ENCODE measurements around the gene ADPRHL1. TPM values are rescaled to one million over a fixed set of nuclear protein-coding genes. Genes with fewer than 3 reads are reported as not detected.
A peak's percentile ranks its signal among the peaks of the same experiment; 100 is the strongest.
"Not testable (repeated sequence)": the region's sequence is repeated elsewhere in the genome, so short reads cannot be mapped to it uniquely, and the experiment has no call there.

ADPRHL1 gene
- total RNA-seq, 1 experiment from 2014 or later = 3.3 TPM

DNA sequence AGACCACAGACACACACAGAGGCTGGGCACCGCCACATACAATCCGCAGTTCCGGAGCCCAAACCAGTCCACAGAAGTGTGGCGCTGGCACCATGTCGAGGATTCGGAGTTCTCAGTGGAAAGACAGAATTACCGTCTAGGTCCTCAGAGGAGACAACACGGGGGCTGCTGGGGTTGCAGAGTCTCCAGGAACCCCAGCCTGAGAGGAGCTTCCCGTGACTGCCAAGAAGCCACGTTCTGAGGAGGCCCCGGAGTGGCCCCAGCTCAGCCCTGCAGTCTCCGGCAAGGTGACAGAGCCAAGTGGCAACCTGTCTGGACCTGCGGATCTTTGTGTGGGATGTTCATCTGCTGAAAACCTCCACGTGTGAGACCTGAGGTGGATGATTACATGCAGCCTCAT lies 7.3 kb upstream of the ADPRHL1 start:
- in situ Hi-C loops (cut with HindIII; ENCODE audit: low sequenced_read_pairs) = no loop called here
- no peak for DNase-seq (ENCODE audit: low spot score)

DNA sequence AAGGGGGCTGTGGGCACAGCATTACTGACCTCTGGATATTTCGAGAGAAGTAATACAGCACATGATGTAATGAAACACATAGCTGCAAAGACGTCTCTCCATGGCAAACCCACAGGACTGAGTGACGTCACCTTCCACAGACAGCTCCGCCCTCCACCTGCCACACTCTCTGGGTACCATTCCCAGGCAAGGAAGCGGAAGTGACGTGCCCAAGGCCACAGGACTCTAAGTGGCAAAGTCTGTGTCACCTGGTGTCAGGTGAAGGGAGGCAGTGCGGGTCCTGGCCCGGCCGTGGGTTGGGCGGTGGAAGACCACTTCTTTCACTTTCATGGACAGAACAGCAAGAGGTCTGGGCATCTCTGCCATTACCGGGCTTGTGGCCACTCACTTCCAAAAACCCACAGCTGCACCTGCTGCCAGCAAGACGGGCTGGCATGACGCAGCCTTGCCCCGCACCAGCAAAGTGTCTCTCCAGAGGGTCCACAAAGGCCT lies 6.8 kb upstream of the ADPRHL1 start:
- DNase-seq (ENCODE audit: low spot score) = no peak
- in situ Hi-C loops (cut with HindIII; ENCODE audit: low sequenced_read_pairs) = no loop called here

DNA sequence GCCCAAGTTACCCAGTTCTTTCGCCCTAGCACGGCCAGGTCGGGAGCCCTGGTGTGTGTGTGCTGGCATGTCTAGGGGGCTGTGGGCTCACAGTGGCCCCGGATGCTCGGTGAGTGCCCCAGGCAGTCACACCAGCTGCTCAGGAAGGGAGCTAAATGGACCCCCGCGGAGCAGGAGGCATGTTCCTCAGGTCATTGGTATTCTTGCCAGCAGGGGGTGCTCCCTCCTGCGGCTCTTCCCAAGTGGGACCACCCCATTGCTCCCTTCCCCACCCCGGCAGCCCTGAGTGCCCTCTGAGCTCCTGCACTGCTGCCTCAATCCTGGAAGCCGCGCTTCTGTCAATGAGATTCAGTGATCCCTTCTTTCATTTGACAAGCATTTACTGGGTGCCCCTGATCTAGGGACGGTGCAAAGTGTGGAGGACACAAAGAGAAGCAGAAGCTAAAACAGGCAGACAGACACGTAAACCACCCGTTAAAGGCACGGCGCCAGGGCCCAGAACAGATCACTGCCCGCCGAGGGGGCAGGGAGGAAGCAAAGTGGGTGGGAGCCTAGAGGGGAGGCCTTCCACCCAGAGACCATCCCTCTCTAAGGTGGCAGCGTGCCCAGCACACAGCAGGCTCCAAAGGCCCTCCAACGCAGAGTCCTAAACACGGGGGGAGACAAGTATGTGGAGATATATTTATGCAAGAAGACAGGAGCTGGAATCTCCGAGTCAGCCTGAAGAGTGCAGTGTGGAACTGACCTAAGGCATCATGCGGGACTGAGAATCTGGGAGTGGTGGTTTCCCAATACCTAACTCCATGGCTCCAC lies 5.2 kb upstream of the ADPRHL1 start:
- in situ Hi-C loops (cut with HindIII; ENCODE audit: low sequenced_read_pairs) = no loop called here
- no peak for DNase-seq (ENCODE audit: low spot score)

DNA sequence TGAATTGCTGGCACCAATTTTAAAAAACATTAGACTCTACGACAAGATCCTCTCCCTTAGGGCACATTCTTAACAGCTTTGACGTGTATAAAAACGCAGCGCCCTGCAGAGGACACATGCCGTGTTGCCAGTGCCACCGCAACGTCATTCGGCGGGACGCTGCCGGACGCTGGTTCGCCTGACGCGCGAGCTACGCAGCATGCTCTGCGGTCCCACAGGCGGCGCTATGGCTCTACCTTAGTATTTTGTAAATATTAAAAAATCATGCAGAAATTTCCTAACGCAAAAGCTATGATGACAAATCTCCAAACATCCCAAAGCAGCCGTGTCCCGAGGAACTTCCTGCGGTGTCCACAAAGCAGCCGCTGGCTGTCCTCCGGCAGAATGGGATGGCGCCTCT lies 4.2 kb upstream of the ADPRHL1 start:
- DNase-seq (ENCODE audit: low spot score) = no peak

DNA sequence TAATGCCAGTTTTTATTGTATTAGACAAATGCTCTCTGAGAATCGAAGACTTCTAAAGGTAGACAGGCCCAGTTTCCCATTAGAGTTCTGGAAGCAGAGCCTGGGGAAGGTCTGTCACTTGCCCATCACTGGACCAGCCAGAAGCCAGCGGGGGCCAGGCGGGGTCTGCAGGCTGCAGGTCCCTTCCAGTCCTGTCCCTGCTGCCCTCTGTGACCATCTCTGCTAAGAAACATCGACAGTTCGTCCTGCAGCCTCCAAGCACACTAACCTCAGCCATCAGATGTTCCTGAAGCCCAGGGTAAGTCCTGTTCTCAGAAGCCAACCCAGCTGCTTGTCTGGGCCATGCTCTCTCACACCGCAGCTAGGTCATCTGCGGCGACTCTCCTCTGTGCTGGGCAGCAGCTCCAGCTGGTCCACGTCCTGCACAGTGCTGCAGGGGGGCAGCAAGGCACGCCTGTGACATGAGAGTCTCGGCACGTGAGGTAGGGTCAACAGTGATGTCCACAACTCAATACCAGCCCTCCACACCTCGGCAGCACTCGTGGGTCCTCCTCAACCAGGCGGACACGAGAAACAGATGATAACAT lies 2.9 kb upstream of the ADPRHL1 start:
- in situ Hi-C loops (cut with HindIII; ENCODE audit: low sequenced_read_pairs) = no loop called here
- DNase-seq (ENCODE audit: low spot score) = no peak

More for the DNA sequence above, 4.2 kb upstream of the ADPRHL1 start:
- in situ Hi-C loops (cut with HindIII; ENCODE audit: low sequenced_read_pairs) = no loop called here

DNA sequence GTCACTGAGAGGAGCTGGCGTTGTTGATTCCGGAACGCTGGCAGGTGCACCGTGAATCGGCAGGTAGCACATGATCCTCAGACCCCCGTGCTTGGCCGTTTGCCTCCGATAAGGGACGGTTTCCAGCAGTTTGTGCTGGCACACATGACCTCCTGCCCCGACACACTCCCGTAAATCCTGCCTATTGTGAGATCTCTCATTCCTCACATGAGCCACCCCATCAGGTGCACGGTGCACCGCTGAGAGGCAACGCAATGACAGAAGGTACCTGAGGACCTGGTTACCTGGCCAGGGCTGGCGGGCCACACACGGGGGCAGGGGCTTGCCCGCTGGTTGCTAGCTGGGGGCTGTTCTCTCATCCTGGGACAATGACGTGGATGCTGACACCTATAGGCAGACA lies 2.1 kb upstream of the ADPRHL1 start:
- DNase-seq (ENCODE audit: low spot score) = peak; percentile 50
- in situ Hi-C loops (cut with HindIII; ENCODE audit: low sequenced_read_pairs) = no loop called here

DNA sequence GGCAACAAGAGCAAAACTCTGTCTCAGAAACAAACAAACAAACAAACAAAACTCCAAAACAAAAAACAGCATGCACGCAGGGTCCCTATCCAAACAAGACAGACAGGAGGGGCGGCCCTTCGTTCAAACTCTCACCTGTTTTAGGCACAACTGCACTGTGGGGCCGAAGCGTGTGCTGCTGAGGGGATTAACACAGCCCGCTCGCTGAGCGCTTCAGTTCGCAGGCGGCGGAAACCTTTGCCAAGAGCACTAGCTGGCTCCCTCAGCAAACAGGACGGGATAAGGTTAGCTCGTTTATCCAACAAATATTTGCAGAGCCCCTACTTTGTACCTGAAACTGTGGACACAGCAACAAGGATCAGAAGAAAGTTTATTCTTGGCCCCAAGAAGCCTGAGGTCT lies 1.6 kb upstream of the ADPRHL1 start:
- DNase-seq (ENCODE audit: low spot score) = peak; percentile 68
- in situ Hi-C loops (cut with HindIII; ENCODE audit: low sequenced_read_pairs) = no loop called here

DNA sequence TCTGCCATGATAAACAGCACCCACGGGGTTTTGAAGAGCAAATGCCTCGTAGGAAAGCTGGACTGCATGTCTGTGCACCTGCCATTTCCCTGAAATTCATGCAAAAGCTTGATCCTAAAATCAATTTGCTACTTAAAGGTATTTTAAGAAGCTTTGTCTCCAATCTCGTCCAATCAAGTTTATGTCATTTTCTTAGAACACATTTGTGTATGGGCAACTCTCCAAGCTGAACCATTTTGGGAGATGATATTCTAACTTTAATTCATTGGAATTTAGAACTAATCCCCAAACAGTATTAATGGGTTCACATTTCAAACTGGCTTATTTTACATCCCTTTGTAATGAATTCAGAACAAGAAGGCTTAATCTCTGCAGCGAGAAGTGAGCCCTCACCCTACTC lies 822 bp downstream of the ADPRHL1 start:
- DNase-seq (ENCODE audit: low spot score) = no peak
- in situ Hi-C loops (cut with HindIII; ENCODE audit: low sequenced_read_pairs) = no loop called here

DNA sequence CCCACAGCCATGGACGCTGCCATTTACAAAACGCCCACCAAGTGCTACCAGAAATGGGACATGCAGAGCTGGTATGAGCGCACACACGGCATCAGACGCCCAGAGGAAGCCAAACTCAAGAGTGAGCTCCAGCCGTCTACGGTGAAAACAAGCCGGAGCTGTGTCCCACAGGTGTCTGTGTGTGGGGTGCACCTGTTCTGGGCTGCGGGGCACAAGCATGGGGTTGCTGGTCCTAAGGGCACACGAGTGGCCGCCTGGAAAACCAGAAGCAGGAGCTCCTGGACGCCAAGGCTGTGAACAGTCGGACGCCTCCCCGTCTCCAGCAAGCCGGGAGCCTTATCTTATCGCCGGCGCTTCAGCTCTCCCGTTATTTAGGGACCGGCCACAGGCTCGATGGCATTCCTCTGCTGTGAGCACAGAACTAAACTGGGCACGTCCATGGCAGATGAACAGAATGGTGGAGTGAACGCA lies 1.3 kb downstream of the ADPRHL1 start:
- DNase-seq (ENCODE audit: low spot score) = no peak
- in situ Hi-C loops (cut with HindIII; ENCODE audit: low sequenced_read_pairs) = no loop called here

DNA sequence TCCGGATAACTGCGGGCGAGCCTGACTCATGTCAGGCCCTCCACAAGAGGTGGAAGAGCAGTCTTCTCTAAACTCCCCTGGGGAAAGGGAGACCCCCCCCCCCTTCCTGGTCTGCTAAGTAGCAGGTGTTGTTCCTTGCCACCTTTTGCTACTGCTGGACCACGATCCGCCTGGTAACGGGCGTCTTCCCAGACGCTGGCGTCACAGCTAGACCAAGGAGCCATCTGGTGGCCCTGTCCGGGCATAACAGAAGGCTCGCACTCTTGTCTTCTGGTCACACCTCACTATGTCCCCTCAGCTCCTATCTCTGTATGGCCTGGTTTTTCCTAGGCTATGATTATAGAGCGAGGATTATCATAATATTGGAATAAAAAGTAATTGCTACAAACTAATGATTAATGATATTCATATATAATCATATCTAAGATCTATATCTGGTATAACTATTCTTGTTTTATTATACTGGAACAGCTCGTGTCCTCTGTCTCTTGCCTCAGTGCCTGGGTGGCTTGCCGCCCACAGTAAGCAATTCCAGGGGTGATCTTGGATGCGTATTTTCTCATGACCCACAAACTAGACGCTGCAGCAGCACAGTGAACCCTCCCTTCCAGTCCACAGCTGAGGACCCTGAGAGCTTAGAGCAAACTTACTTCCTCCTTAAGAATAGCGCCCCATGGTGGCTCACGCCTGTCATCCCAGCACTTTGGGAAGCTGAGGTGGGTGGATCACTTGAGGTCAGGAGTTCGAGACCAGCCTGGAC lies 2.2 kb downstream of the ADPRHL1 start:
- DNase-seq (ENCODE audit: low spot score) = peak; percentile 57
- in situ Hi-C loops (cut with HindIII; ENCODE audit: low sequenced_read_pairs) = not testable (repeated sequence)

DNA sequence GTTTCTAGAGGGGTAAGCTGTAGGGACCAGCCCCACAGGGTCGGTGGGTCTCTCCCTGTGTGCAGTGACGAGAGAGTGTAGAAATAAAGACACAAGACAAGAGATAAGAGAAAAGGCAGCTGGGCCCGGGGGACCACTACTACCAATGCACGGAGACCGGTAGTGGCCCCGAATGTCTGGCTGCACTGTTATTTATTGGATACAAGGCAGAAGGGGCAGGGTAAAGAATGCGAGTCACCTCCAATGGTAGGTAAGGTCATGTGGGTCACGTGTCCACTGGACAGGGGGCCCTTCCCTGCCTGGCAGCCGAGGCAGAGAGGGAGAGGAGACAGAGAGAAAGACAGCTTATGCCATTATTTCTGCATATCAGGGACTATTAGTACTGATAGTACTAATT lies 2.9 kb downstream of the ADPRHL1 start:
- DNase-seq (ENCODE audit: low spot score); in situ Hi-C loops (cut with HindIII; ENCODE audit: low sequenced_read_pairs): not testable (repeated sequence)

DNA sequence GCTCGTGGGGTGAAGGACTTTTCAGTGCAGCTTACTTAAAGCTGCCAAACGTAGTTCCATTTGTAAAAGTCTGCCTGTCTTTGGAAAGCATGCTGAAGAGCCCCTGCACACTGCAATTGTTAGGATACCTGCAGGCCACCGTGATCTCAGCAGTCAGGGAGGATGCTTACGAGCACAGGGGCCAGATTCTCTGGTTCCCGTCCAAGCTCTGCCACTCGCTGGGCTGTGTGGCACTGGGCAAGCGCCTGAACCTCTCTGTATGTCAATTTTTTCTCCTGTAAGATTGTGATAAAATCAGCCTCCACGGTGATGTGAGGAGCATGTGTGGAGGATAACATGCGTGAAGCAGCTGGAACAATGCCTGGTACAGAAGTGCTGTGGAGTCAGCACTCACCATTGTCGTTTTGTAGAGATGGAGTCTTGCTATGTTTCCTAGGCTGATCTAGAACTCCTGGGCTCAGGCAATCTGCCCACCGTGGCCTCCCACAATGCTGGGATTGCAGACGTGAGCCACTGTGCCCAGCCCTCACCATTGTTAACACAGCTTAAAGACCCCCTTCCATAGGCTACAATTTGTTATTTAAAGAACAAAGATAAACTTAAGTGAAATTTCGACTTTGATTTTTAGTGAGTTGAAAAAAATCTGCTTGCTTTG lies 3.5 kb downstream of the ADPRHL1 start:
- in situ Hi-C loops (cut with HindIII; ENCODE audit: low sequenced_read_pairs) = no loop called here

DNA sequence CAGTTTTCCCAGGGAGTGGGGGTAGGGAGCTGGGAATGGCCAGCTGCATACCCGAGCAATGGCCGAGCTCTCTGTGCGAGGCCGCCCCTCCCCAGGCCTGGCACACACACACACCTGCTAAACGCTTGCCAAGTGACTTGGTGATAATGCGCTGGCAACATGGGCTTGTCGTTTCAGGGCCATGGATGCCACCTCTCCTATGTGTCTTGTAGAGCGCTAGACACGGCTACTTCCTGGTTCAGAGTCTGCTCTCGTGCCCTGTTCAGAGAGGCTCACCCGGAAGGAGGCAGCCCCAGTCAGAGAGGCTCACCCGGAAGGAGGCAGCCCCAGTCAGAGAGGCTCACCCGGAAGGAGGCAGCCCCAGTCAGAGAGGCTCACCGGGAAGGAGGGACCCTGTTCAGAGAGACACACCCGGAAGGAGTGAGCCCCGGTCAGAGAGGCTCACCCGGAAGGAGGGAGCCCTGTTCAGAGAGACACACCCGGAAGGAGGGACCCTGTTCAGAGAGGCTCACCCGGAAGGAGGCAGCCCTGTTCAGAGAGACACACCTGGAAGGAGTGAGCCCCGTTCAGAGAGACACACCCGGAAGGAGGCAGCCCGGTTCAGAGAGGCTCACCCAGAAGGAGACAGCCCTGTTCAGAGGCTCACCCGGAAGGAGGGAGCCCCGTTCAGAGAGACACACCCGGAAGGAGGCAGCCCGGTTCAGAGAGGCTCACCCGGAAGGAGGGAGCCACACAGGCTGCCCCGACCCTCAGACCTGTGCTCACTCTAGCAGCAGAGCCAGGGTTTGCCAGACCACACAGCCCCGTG lies 4.2 kb downstream of the ADPRHL1 start:
- peak; percentile 93 for DNase-seq (ENCODE audit: low spot score)

More for the DNA sequence above, 3.5 kb downstream of the ADPRHL1 start:
- no peak for DNase-seq (ENCODE audit: low spot score)

DNA sequence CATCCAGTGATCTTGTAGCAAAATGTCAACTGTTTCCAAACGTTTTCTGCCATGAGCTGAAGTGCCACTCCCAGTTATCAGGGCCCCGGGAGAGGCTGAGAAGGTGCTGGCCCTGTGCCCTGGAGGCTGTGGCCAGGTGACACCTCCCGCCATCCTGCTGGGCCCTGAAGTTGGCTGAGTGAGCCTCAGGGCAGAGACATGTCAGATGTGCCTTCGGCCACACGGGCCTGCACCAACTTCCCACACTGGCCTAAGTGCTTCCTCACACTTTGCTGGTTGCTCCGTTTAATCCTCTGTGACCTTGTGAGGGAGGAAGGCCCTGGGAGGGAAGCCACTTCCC lies 4.8 kb downstream of the ADPRHL1 start:
- in situ Hi-C loops (cut with HindIII; ENCODE audit: low sequenced_read_pairs) = no loop called here

More for the DNA sequence above, 4.2 kb downstream of the ADPRHL1 start:
- in situ Hi-C loops (cut with HindIII; ENCODE audit: low sequenced_read_pairs) = no loop called here

DNA sequence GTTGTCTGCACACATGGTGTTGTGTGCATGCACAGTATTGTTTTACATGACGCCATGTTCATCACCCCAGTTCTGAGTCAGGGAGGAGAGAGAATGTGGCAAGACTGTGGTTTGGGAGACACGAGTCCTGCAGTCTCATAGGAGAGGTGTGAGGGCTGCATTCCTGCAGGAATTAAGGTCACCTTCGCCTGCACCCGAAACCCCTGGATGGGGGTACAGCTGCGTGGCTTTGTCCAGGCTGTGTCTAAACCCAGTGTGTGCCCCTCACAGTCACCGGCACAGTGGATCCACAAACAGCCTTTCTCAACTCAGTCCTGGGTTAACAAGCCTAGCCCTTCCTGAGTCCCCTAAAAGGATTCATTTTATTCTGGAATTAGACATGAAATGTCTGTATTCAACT lies 5.7 kb downstream of the ADPRHL1 start:
- no peak for DNase-seq (ENCODE audit: low spot score)
- in situ Hi-C loops (cut with HindIII; ENCODE audit: low sequenced_read_pairs) = no loop called here

More for the DNA sequence above, 4.8 kb downstream of the ADPRHL1 start:
- peak; percentile 57 for DNase-seq (ENCODE audit: low spot score)

DNA sequence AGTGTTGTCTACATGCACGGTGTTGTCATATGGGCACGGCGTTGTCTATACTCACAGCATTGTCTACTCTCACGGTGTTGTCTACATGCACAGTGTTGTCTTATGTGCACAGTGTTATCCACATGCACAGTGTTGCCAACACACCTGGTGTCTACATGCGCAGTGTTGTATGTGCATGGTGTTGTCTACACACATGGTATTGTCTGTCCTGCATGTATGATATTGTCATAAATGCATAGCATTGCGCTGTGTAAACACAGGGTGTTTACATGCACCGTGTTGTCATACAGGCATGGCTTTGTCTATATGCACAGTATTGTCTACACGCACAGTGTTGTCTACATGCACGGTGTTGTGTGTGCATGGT lies 6.8 kb downstream of the ADPRHL1 start:
- in situ Hi-C loops (cut with HindIII; ENCODE audit: low sequenced_read_pairs) = no loop called here
- no peak for DNase-seq (ENCODE audit: low spot score)

DNA sequence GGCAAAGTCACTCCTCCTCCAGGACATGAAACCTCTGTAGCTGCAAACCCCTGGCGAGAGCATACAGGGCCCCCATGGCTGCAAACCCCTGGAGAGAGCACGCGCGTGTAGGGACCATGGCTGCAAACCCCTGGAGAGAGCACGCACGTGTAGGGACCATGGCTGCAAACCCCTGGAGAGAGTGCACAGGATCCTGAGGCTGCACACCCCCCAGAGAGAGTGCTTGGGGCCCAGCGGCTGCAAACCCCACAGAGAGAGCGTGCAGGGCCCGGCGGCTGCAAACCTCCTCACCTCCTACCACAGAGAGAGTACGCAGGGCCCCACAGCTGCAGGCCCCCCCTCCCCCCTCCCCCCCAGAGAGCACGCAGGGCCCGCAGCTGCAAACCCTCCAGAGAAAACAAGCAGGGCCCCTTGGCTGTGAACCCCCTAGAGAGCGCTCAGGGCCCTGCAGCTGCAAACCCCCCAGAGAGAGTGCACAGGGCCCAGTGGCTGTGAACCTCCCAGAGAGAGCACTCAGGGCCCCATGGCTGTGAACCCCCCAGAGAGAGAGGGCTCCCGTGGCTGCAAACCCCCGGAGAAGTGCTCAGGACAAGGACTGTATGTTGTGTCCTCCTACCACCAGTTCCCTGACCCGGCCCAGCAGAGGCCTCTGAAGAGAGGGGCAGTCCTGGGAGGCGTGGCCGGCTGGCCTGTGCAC lies 7.3 kb downstream of the ADPRHL1 start:
- no peak for DNase-seq (ENCODE audit: low spot score)
- in situ Hi-C loops (cut with HindIII; ENCODE audit: low sequenced_read_pairs) = no loop called here

DNA sequence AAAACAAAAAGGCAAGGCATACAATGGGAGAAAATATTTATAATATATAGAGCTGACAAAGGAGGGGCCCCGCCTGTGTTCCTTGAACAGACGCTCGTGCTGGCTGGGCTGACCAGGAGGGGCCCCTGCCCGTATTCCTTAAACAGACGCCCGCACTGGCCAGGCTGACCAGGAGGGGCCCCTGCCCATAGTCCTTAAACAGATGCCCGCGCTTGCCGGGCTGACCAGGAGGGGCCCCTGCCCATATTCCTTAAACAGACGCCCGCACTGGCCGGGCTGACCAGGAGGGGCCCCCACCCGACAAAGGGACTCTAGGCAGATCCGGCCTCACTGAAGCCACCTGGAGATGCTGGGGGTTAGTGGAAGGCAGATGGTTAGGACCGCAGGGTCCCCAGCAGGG lies 9.3 kb downstream of the ADPRHL1 start:
- no peak for DNase-seq (ENCODE audit: low spot score)
- in situ Hi-C loops (cut with HindIII; ENCODE audit: low sequenced_read_pairs) = no loop called here

Measured in G401 (cell line).